GM23248 (cell line): ENCODE data around the gene CASP5. TPM values are rescaled to one million over a fixed set of nuclear protein-coding genes. Genes with fewer than 3 reads are reported as not detected.

ENCODE experiments used
- DNase-seq: peaks from one replicate; pipeline ENCODE4 v3.0.0-alpha.2; 2015
- H2AFZ ChIP-seq: fragments of 200-600 bp; sonication (generic); 2 replicates; pipeline ENCODE4 v1.6.1; 2016; ENCODE audit warnings: antibody characterized with exemption
- H3F3A ChIP-seq: fragments of 200-600 bp; sonication (generic); 2 replicates; pipeline ENCODE4 v1.6.1; 2016; ENCODE audit warnings: mild to moderate bottlenecking, antibody characterized with exemption, mixed run types; ENCODE audit not compliant: insufficient read depth
- H3K27ac ChIP-seq: fragments of 200-600 bp; sonication (generic); 2 replicates; pipeline ENCODE4 v1.5.1; 2016; ENCODE audit warnings: mild to moderate bottlenecking
- H3K27me3 ChIP-seq: fragments of 200-600 bp; sonication (generic); replicated peaks from 2 replicates; pipeline ENCODE4 v1.6.1; 2016; ENCODE audit warnings: mild to moderate bottlenecking; ENCODE audit not compliant: insufficient read depth
- H3K36me3 ChIP-seq: fragments of 200-600 bp; sonication (generic); 2 replicates; pipeline ENCODE4 v1.6.1; 2016; ENCODE audit warnings: low read depth, mild to moderate bottlenecking
- H3K4me1 ChIP-seq: fragments of 200-600 bp; sonication (generic); 2 replicates; pipeline ENCODE4 v1.6.1; 2016; ENCODE audit warnings: mild to moderate bottlenecking; ENCODE audit not compliant: insufficient read depth
- H3K4me2 ChIP-seq: fragments of 200-600 bp; sonication (generic); one replicate; pipeline ENCODE4 v1.6.1; 2016; ENCODE audit warnings: mild to moderate bottlenecking; ENCODE audit not compliant: unreplicated experiment
- H3K4me3 ChIP-seq: fragments of 200-600 bp; sonication (generic); 2 replicates; pipeline ENCODE4 v1.5.1; 2016; ENCODE audit warnings: mild to moderate bottlenecking
- H3K79me2 ChIP-seq: fragments of 200-600 bp; sonication (generic); 2 replicates; pipeline ENCODE4 v1.6.1; 2016; ENCODE audit warnings: mild to moderate bottlenecking; ENCODE audit not compliant: insufficient read depth
- H3K9ac ChIP-seq: fragments of 200-600 bp; sonication (generic); 2 replicates; pipeline ENCODE4 v1.6.1; 2016; ENCODE audit warnings: mild to moderate bottlenecking
- H3K9me2 ChIP-seq: fragments of 200-600 bp; sonication (generic); 2 replicates; pipeline ENCODE4 v1.6.1; 2016; ENCODE audit warnings: mixed run types, mild to moderate bottlenecking, moderate library complexity; ENCODE audit not compliant: insufficient read depth
- H3K9me3 ChIP-seq: fragments of 200-600 bp; sonication (generic); one replicate; pipeline ENCODE4 v1.6.1; 2017; ENCODE audit warnings: low read depth
- H4K20me1 ChIP-seq: fragments of 200-600 bp; sonication (generic); 2 replicates; pipeline ENCODE4 v1.6.0; 2016; ENCODE audit not compliant: insufficient read depth
- EZH2 ChIP-seq: fragments of 200-600 bp; sonication (generic); IDR thresholded peaks from 2 replicates; pipeline ENCODE4 v1.6.1; 2018; ENCODE audit warnings: antibody characterized with exemption, mild to moderate bottlenecking; ENCODE audit not compliant: insufficient read depth, poor library complexity, severe bottlenecking
- EZH2phosphoT487 ChIP-seq: fragments of 200-600 bp; sonication (generic); IDR thresholded peaks from 2 replicates; pipeline ENCODE4 v1.6.1; 2018; ENCODE audit warnings: antibody characterized with exemption, moderate library complexity, mild to moderate bottlenecking, low read depth; ENCODE audit not compliant: insufficient read depth
- WGBS, 2 experiments: methylation state at CpG; one replicate each; pipeline ENCODE4 v1.1.6; 2015 to 2017; ENCODE audit warnings: low lambda C conversion rate in 2 of 2, low coverage in 1 of 2; ENCODE audit errors: missing lambda C conversion rate in 2 of 2; 5-methylcytosine and 5-hydroxymethylcytosine counted together
- in situ Hi-C: fragments of 300-500 bp; cut with MboI; formaldehyde crosslinking; loops from 2 replicates; pipeline ENCODE4 v1.15.0; 2020
- polyA plus RNA-seq: library from polyadenylated mRNA; unstranded; fragments of >200 nt; fragmentation: Nextera tagmentation; extraction: Ambion mirVana; gene quantifications from 2 replicates; pipeline ENCODE4 v1.2.1, GENCODE V29; 2016
- total RNA-seq: library from RNA; depleted of rRNA; stranded (reverse); fragments of >200 nt; shearing (Covaris generic); gene quantifications from 2 replicates; pipeline ENCODE4 v1.2.3, GENCODE V29; 2014

The CASP5 gene
- total and polyA plus RNA-seq, 2 experiments from 2014 or later: not detected

GRCh38 chr11:105000797-105001196 is 22.2 kb downstream of the CASP5 start:
- WGBS, 2 experiments: 56 to 60% methylated on average over 7 of the region's 7 CpGs
- no peaks in the 10 kb centered on the region for H4K20me1 ChIP-seq
- peak overlapping the region; percentile 60; the same call in 1 of the 2 replicates for H2AFZ ChIP-seq
- 0 out of 2 replicates have a peak, but pooled peaks cover 9% of the 10 kb centered on the region for H3K4me1 ChIP-seq
- H3K79me2 ChIP-seq: no peaks in the 10 kb centered on the region
- no peaks in the 10 kb centered on the region for H3K36me3 ChIP-seq
- H3K9ac ChIP-seq: no peak overlapping the region
- H3K27ac ChIP-seq: no peak overlapping the region
- H3K27me3 ChIP-seq: no peaks in the 10 kb centered on the region
- H3F3A ChIP-seq: 0 out of 2 replicates have a peak, but pooled peaks cover 4% of the 10 kb centered on the region
- no peaks in the 10 kb centered on the region for H3K9me3 ChIP-seq
- no peaks in the 10 kb centered on the region for H3K9me2 ChIP-seq
- peak; percentile 12 for DNase-seq
- in situ Hi-C loops: no loop called here
- no peak overlapping the region for H3K4me2 ChIP-seq
- TF ChIP-seq EZH2 (no peak), EZH2phosphoT487 (no peak)
- H3K4me3 ChIP-seq: no peak overlapping the region

GRCh38 chr11:105000167-105000566 is 22.8 kb downstream of the CASP5 start:
- in situ Hi-C loops: no loop called here
- peak; percentile 72 for DNase-seq
- no peaks in the 10 kb centered on the region for H3K27me3 ChIP-seq
- 0 out of 2 replicates have a peak, but pooled peaks cover 7% of the 10 kb centered on the region for H3K4me1 ChIP-seq
- no peaks in the 10 kb centered on the region for H3K9me3 ChIP-seq
- no peaks in the 10 kb centered on the region for H3K36me3 ChIP-seq
- H3K79me2 ChIP-seq: no peaks in the 10 kb centered on the region
- no peaks in the 10 kb centered on the region for H4K20me1 ChIP-seq
- H2AFZ ChIP-seq: peak overlapping the region; percentile 60
- no peak overlapping the region for H3K27ac ChIP-seq
- H3K4me3 ChIP-seq: no peak overlapping the region
- H3K9me2 ChIP-seq: no peaks in the 10 kb centered on the region
- 0 out of 2 replicates have a peak, but pooled peaks cover 4% of the 10 kb centered on the region for H3F3A ChIP-seq
- 40 to 51% methylated on average over 5 of the region's 5 CpGs for WGBS, 2 experiments
- no peak for TF ChIP-seq EZH2
- TF ChIP-seq EZH2phosphoT487: no peak
- H3K4me2 ChIP-seq: no peak overlapping the region
- no peak overlapping the region for H3K9ac ChIP-seq

GRCh38 chr11:104999721-105000120 is 23.2 kb downstream of the CASP5 start:
- no peaks in the 10 kb centered on the region for H3K36me3 ChIP-seq
- no peak overlapping the region for H3K4me3 ChIP-seq
- no peak overlapping the region for H3K27ac ChIP-seq
- 0 out of 2 replicates have a peak, but pooled peaks cover 4% of the 10 kb centered on the region for H3F3A ChIP-seq
- DNase-seq: no peak
- no peak overlapping the region for H3K9ac ChIP-seq
- H3K4me2 ChIP-seq: no peak overlapping the region
- in situ Hi-C loops: no loop called here
- H3K4me1 ChIP-seq: 0 out of 2 replicates have a peak, but pooled peaks cover 4% of the 10 kb centered on the region
- WGBS, 2 experiments: 53 to 54% methylated on average over 1 of the region's 1 CpG
- H2AFZ ChIP-seq: no peak overlapping the region
- H3K79me2 ChIP-seq: no peaks in the 10 kb centered on the region
- no peaks in the 10 kb centered on the region for H3K9me2 ChIP-seq
- H3K9me3 ChIP-seq: no peaks in the 10 kb centered on the region
- H4K20me1 ChIP-seq: no peaks in the 10 kb centered on the region
- no peak for TF ChIP-seq EZH2
- no peak for TF ChIP-seq EZH2phosphoT487
- H3K27me3 ChIP-seq: no peaks in the 10 kb centered on the region

GRCh38 chr11:104997288-104997687 is 25.7 kb downstream of the CASP5 start:
- Histone ChIP-seq H2AFZ (0 out of 2 replicates have a peak overlapping the region, but pooled peaks have one; percentile 15), H3K9me3 (no peaks in the 10 kb centered on the region), H3F3A (0 out of 2 replicates have a peak, but pooled peaks cover 4% of the 10 kb centered on the region), H3K27ac (no peak overlapping the region), H3K79me2 (no peaks in the 10 kb centered on the region), H3K4me3 (no peak overlapping the region), H4K20me1 (no peaks in the 10 kb centered on the region), H3K27me3 (no peaks in the 10 kb centered on the region), H3K36me3 (no peaks in the 10 kb centered on the region), H3K4me2 (no peak overlapping the region), H3K4me1 (no peaks in the 10 kb centered on the region), H3K9me2 (no peaks in the 10 kb centered on the region), H3K9ac (no peak overlapping the region)
- TF ChIP-seq EZH2: no peak
- DNase-seq: no peak
- in situ Hi-C loops: no loop called here
- WGBS, 2 experiments: 82 to 91% methylated on average over 6 of the region's 6 CpGs
